ENCODE measurements around the gene FAM72A.
"Not testable (repeated sequence)": the region's sequence is repeated elsewhere in the genome, so short reads cannot be mapped to it uniquely, and the experiment has no call there.

DNA sequence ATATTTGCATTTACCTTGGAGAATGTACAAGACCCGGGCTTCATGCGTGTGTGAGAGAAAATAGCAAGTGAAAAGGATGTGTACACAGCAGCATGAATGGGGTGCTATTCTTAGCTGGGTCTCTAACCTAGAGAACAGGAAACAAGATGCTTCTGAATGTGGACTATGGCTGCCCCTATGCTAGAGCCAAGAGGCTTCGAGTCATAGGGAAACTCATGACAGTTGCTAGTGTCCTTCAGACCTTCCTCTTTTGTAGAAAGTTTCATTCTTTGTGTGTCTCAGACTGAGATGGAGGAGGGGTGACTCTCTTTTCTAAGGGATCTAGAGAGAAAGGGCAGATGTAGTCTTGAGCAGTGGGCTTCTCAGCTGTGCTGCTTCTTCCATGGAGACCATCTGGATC lies 40.7 kb upstream of the FAM72A start:
- TF ChIP-seq, protein P1, sequence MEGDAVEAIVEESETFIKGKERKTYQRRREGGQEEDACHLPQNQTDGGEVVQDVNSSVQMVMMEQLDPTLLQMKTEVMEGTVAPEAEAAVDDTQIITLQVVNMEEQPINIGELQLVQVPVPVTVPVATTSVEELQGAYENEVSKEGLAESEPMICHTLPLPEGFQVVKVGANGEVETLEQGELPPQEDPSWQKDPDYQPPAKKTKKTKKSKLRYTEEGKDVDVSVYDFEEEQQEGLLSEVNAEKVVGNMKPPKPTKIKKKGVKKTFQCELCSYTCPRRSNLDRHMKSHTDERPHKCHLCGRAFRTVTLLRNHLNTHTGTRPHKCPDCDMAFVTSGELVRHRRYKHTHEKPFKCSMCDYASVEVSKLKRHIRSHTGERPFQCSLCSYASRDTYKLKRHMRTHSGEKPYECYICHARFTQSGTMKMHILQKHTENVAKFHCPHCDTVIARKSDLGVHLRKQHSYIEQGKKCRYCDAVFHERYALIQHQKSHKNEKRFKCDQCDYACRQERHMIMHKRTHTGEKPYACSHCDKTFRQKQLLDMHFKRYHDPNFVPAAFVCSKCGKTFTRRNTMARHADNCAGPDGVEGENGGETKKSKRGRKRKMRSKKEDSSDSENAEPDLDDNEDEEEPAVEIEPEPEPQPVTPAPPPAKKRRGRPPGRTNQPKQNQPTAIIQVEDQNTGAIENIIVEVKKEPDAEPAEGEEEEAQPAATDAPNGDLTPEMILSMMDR (optimal IDR thresholded peaks at IDR 0.05 in 1 of 3, IDR thresholded peaks at IDR 0.05 in 1 of 3, conservative IDR thresholded peaks at IDR 0.05 in 1 of 3; ENCODE audit: extremely low read depth in 1 of 3, insufficient read depth in 2 of 3, low read length in 3 of 3): not testable (repeated sequence)
- TF ChIP-seq EZH2 (IDR thresholded peaks at IDR 0.05; ENCODE audit: low read length): not testable (repeated sequence)
